ENCODE data around the gene TMEM255A.
"Not testable (repeated sequence)": the region's sequence is repeated elsewhere in the genome, so short reads cannot be mapped to it uniquely, and the experiment has no call there.

The TMEM255A gene

GRCh38 chrX:120310861-120311726 is at the start of gene TMEM255A:
TSS of gene TMEM255A (minus strand) at chrX:120311461. CDS start at chrX:120311309, 152 bp downstream.
- Mint-ChIP-seq H3K36me3 (ENCODE audit: low read depth) (no peaks in the 10 kb centered on the region), H3K4me1 (ENCODE audit: low read depth) (peaks cover 17% of the 10 kb centered on the region), H3K27me3 (ENCODE audit: low read depth) (peaks cover 83% of the 10 kb centered on the region), H3K9me3 (no peaks in the 10 kb centered on the region), H3K4me3 (peak within 1 kb of the TSS; percentile 86), H3K27ac (no peak within 1 kb of the TSS)

GRCh38 chrX:120358737-120359456 is 47.6 kb upstream of the TMEM255A start:
- H3K4me1 Mint-ChIP-seq (ENCODE audit: low read depth): no peaks in the 10 kb centered on the region
- no peak overlapping the region for H3K4me3 Mint-ChIP-seq
- no peaks in the 10 kb centered on the region for H3K36me3 Mint-ChIP-seq (ENCODE audit: low read depth)
- peaks cover 4% of the 10 kb centered on the region for H3K27me3 Mint-ChIP-seq (ENCODE audit: low read depth)
- no peaks in the 10 kb centered on the region for H3K9me3 Mint-ChIP-seq
- no peak overlapping the region for H3K27ac Mint-ChIP-seq

GRCh38 chrX:120357186-120357585 is 45.9 kb upstream of the TMEM255A start:
- Mint-ChIP-seq H3K9me3 (no peaks in the 10 kb centered on the region), H3K4me3 (no peak overlapping the region), H3K27ac (no peak overlapping the region), H3K4me1 (ENCODE audit: low read depth) (no peaks in the 10 kb centered on the region), H3K36me3 (ENCODE audit: low read depth) (no peaks in the 10 kb centered on the region), H3K27me3 (ENCODE audit: low read depth) (no peaks in the 10 kb centered on the region)

GRCh38 chrX:120356084-120356483 is 44.8 kb upstream of the TMEM255A start:
- no peaks in the 10 kb centered on the region for H3K9me3 Mint-ChIP-seq
- no peaks in the 10 kb centered on the region for H3K36me3 Mint-ChIP-seq (ENCODE audit: low read depth)
- H3K4me1 Mint-ChIP-seq (ENCODE audit: low read depth): no peaks in the 10 kb centered on the region

GRCh38 chrX:120350450-120351138 is 39.3 kb upstream of the TMEM255A start:
- H3K9me3 Mint-ChIP-seq: no peaks in the 10 kb centered on the region
- H3K36me3 Mint-ChIP-seq (ENCODE audit: low read depth): no peaks in the 10 kb centered on the region
- no peak overlapping the region for H3K27ac Mint-ChIP-seq
- H3K27me3 Mint-ChIP-seq (ENCODE audit: low read depth): no peaks in the 10 kb centered on the region
- no peaks in the 10 kb centered on the region for H3K4me1 Mint-ChIP-seq (ENCODE audit: low read depth)
- no peak overlapping the region for H3K4me3 Mint-ChIP-seq

More at GRCh38 chrX:120356084-120356483, 44.8 kb upstream of the TMEM255A start:
- Mint-ChIP-seq H3K27ac (no peak overlapping the region), H3K4me3 (no peak overlapping the region), H3K27me3 (ENCODE audit: low read depth) (no peaks in the 10 kb centered on the region)

- not testable (repeated sequence) for H3K27ac Mint-ChIP-seq; H3K27me3 Mint-ChIP-seq (ENCODE audit: low read depth); H3K4me1 Mint-ChIP-seq (ENCODE audit: low read depth); H3K36me3 Mint-ChIP-seq (ENCODE audit: low read depth); H3K4me3 Mint-ChIP-seq; H3K9me3 Mint-ChIP-seq
These were observed 33.3 kb upstream of the TMEM255A start for GRCh38 chrX:120344566-120344965.

GRCh38 chrX:120336899-120337298 is 25.6 kb upstream of the TMEM255A start:
- H3K27me3 Mint-ChIP-seq (ENCODE audit: low read depth): no peaks in the 10 kb centered on the region
- no peak overlapping the region for H3K27ac Mint-ChIP-seq
- H3K9me3 Mint-ChIP-seq: peaks cover 10% of the 10 kb centered on the region
- H3K4me1 Mint-ChIP-seq (ENCODE audit: low read depth): no peaks in the 10 kb centered on the region
- no peak overlapping the region for H3K4me3 Mint-ChIP-seq
- no peaks in the 10 kb centered on the region for H3K36me3 Mint-ChIP-seq (ENCODE audit: low read depth)

GRCh38 chrX:120335289-120335688 is 24.0 kb upstream of the TMEM255A start:
- Mint-ChIP-seq H3K9me3 (peaks cover 10% of the 10 kb centered on the region), H3K4me1 (ENCODE audit: low read depth) (no peaks in the 10 kb centered on the region), H3K4me3 (no peak overlapping the region), H3K36me3 (ENCODE audit: low read depth) (no peaks in the 10 kb centered on the region), H3K27ac (no peak overlapping the region), H3K27me3 (ENCODE audit: low read depth) (no peaks in the 10 kb centered on the region)

- no peak overlapping the region for H3K4me3 Mint-ChIP-seq
- H3K27ac Mint-ChIP-seq: no peak overlapping the region
- H3K36me3 Mint-ChIP-seq (ENCODE audit: low read depth): no peaks in the 10 kb centered on the region
- H3K4me1 Mint-ChIP-seq (ENCODE audit: low read depth): no peaks in the 10 kb centered on the region
- no peaks in the 10 kb centered on the region for H3K27me3 Mint-ChIP-seq (ENCODE audit: low read depth)
- peaks cover 10% of the 10 kb centered on the region for H3K9me3 Mint-ChIP-seq
These were observed 23.3 kb upstream of the TMEM255A start for GRCh38 chrX:120334603-120335002.

- H3K27ac Mint-ChIP-seq: no peak overlapping the region
- H3K36me3 Mint-ChIP-seq (ENCODE audit: low read depth): no peaks in the 10 kb centered on the region
- no peaks in the 10 kb centered on the region for H3K4me1 Mint-ChIP-seq (ENCODE audit: low read depth)
- peaks cover 10% of the 10 kb centered on the region for H3K9me3 Mint-ChIP-seq
- H3K27me3 Mint-ChIP-seq (ENCODE audit: low read depth): no peaks in the 10 kb centered on the region
- H3K4me3 Mint-ChIP-seq: no peak overlapping the region
These were observed 22.9 kb upstream of the TMEM255A start for GRCh38 chrX:120334151-120334550.

GRCh38 chrX:120332394-120332793 is 21.1 kb upstream of the TMEM255A start:
- Mint-ChIP-seq H3K36me3 (ENCODE audit: low read depth) (no peaks in the 10 kb centered on the region), H3K27ac (no peak overlapping the region), H3K27me3 (ENCODE audit: low read depth) (peaks cover 6% of the 10 kb centered on the region), H3K4me1 (ENCODE audit: low read depth) (no peaks in the 10 kb centered on the region), H3K9me3 (peaks cover 3% of the 10 kb centered on the region), H3K4me3 (no peak overlapping the region)

- H3K27ac Mint-ChIP-seq: no peak overlapping the region
- H3K27me3 Mint-ChIP-seq (ENCODE audit: low read depth): peaks cover 10% of the 10 kb centered on the region
- H3K4me3 Mint-ChIP-seq: no peak overlapping the region
- peaks cover 3% of the 10 kb centered on the region for H3K9me3 Mint-ChIP-seq
- no peaks in the 10 kb centered on the region for H3K36me3 Mint-ChIP-seq (ENCODE audit: low read depth)
- H3K4me1 Mint-ChIP-seq (ENCODE audit: low read depth): no peaks in the 10 kb centered on the region
These were observed 19.9 kb upstream of the TMEM255A start for GRCh38 chrX:120331116-120331515.

- no peaks in the 10 kb centered on the region for H3K9me3 Mint-ChIP-seq
- no peaks in the 10 kb centered on the region for H3K36me3 Mint-ChIP-seq (ENCODE audit: low read depth)
- no peaks in the 10 kb centered on the region for H3K4me1 Mint-ChIP-seq (ENCODE audit: low read depth)
- H3K27me3 Mint-ChIP-seq (ENCODE audit: low read depth): peaks cover 25% of the 10 kb centered on the region
- H3K27ac Mint-ChIP-seq: no peak overlapping the region
- no peak overlapping the region for H3K4me3 Mint-ChIP-seq
These were observed 10.4 kb upstream of the TMEM255A start for GRCh38 chrX:120321520-120322281.

GRCh38 chrX:120318411-120318810 is 7.2 kb upstream of the TMEM255A start:
- H3K4me3 Mint-ChIP-seq: no peak overlapping the region
- H3K27me3 Mint-ChIP-seq (ENCODE audit: low read depth): peaks cover 41% of the 10 kb centered on the region
- no peaks in the 10 kb centered on the region for H3K4me1 Mint-ChIP-seq (ENCODE audit: low read depth)
- H3K36me3 Mint-ChIP-seq (ENCODE audit: low read depth): no peaks in the 10 kb centered on the region
- H3K27ac Mint-ChIP-seq: no peak overlapping the region
- no peaks in the 10 kb centered on the region for H3K9me3 Mint-ChIP-seq
